Superior temporal gyrus (tissue), 1 donor: ENCODE data around the gene APBB2.
A peak's percentile ranks its signal among the peaks of the same experiment; 100 is the strongest.
"Not testable (repeated sequence)": the region's sequence is repeated elsewhere in the genome, so short reads cannot be mapped to it uniquely, and the experiment has no call there.

Source experiments
- DNase-seq: peaks from one replicate; pipeline ENCODE4 v3.0.0-alpha.2; 2016; ENCODE audit errors: extremely low spot score

The APBB2 gene

DNA sequence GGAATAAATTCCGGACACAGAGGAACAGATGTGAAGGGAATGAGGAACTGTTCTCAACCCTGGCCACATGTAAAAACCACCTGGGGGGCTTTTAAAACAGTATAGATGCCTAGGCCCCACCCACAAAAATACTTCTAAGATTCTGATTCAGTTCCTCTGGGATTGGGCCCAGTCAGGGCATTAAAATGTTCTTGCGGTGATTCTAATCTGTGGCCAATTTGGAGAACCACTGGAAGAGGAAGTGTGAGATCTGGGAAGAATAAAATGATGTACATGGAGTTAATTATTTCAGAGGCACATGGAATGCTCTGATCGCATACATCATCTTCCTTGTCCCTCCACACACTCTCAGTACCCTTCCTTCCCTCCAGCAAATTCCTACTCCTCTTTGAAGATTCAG, 192.2 kb downstream of the APBB2 start:
- no peak for DNase-seq

GRCh38 chr4:41015016-41015675, 199.2 kb downstream of the APBB2 start:
- DNase-seq: peak; percentile 32

GRCh38 chr4:41014158-41014557, 200.2 kb downstream of the APBB2 start:
- DNase-seq: no peak

GRCh38 chr4:41013746-41014145, 200.6 kb downstream of the APBB2 start:
- DNase-seq: no peak

DNA sequence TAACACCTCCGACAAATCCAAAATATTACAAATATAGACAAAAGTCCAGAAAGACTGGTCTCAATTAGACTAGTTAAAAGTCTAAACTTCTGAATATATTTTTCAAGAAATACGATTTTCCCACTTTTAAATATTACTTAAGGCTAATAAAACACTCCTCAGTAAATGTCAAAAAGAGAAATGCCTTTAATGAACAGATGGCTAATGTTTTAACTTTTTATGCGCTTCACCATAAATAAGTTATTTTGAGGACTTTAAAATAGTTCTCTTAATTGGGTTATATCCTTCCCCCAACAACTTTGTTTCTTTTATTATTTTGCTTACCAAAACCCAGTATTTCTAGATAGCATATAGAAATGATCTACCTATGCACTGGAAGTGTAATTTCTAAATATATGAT, 201.4 kb downstream of the APBB2 start:
- DNase-seq: no peak

DNA sequence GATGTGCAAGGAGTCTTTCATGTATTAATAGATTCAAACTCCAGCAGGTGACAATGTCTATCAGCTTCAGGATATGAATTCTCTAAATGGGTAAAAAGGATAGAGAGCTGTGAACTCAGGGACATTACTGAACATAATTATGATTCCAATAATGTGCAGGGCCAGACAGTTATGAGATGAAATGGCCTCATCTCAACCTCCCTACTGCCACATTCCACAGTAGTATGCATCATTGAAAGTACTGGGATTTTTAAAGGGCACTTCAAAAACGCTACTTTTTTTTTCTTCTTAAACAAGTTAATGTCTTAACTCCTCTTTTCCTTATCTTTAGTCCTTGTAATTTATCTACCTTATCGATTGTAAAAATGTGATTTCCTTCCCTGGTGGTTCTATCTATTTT, 202.0 kb downstream of the APBB2 start:
- no peak for DNase-seq

GRCh38 chr4:41009411-41009810, 204.9 kb downstream of the APBB2 start:
- DNase-seq: no peak

DNA sequence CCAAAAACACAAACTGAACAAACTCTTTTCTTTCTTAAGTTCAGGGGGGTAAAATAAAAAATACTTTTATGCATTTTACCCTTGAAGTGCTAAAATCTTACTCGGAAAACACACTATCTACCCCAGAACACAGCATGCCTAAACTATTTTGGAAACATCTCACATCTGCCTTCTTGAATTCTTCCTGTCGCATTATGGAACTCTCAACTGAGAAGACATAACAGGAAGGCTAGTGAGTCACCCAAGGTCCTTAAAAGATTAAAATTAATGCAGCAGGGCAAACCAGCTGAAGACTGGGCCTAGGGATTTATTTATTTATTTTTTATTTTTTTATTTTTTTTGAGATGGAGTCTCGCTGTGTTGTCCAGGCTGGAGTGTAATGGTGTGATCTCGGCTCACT, 208.2 kb downstream of the APBB2 start:
- no peak for DNase-seq

DNA sequence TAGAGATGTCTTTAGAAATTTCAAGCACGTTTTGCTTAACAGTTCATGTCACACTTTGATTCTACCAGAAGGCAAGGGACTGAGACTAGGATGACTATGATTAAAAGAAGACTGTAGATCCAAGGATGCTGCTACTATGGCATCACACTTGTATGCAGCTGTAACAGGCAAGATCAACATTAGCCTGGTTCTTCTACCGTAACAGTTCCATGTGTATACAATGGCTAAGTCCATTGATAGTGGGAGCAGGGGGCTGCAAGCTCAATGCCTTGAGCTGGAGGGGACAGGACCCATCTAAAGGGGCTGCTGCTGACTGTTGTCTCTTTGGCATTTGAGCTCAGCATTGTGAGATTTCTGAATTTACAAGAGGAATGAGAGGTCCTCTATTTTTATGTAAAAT, 212.0 kb downstream of the APBB2 start:
- DNase-seq: no peak

DNA sequence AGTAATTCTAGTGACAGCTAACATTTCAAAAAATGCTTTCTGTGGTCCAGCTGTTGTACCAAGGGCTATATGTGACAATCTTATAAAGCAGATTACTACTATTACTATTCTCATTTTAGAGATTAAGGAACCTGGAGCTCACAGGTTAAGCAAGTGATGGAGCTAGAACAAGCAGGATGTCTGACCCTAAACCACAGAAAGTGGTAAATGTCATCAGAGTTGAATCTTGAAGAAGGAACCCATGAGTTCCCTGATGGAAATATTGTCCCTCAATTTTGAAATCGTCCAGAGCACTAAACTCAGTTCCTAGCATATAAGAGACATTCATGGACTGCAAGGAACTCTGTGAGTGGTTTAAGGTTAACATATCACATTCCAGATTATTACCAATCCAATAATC, 214.0 kb downstream of the APBB2 start:
- no peak for DNase-seq

DNA sequence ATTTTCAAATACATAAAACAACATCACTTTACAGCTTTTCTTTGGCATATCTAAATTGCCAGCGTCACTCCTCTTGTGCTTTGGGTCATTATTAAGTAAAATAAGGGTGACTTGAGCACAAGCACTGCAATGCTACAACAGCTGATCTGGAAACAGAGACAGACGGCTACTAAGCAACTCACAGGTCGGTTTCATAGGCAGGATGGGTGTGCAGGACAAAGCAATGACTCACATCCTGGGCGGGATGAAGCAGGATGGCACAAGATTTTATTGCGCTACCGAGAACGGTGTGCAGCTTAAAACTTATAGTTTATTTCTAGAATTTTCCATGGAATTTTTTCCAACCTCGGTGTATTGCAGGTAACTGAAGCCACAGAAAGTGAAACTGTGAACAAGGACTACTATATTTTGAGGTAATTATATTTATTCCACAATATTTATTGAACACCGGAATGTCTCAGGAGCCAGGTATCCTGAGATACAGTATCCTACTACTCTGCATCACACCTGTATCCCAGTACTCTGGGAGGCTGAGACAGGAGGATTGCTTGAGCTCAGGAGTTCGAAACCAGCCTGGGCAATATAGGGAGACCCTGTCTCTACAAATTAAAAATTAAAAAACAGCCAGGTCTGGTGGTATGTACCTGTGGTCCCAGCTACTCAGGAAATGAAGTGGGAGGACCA, 215.5 kb downstream of the APBB2 start:
- no peak for DNase-seq

- no peak for DNase-seq
Measured at GRCh38 chr4:40995850-40996249, 218.5 kb downstream of the APBB2 start.

DNA sequence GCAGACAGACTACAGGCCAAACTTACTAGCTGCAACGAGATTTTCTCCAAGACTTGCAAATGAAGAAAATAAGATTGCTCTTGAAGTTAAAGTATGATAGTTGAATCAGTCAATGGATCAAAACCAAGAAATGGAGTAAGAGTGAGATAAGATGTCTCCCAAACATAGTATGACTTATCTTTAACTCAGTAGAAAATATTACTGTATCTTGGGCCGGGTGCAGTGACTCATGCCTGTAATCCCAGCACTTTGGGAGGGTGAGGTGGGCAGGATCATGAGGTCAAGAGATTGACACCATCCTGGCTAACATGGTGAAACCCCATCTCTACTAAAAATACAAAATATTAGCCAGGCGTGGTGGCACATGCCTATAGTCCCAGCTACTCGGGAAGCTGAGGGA, 220.0 kb downstream of the APBB2 start:
- not testable (repeated sequence) for DNase-seq

- not testable (repeated sequence) for DNase-seq
Measured at GRCh38 chr4:40993296-40993693, 221.0 kb downstream of the APBB2 start.

GRCh38 chr4:40992472-40993295, 221.7 kb downstream of the APBB2 start:
- no peak for DNase-seq

DNA sequence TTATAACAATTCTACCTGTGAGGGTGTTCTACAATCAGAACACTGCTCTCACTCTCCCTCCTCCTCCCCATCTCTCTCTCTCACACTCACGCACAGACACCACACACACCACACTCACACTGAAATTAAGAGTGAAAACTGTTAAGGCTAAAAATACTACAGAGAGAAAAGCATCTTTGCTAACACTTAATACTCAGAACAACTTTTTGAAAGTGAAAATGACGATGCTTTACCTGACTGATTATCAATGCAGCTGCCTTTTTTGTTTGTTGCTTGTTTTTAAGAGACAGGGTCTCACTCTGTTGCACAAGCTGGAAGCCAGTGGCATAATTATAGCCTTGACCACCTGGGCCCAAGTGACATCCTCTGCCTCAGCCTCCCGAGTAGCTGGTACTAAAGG, 222.4 kb downstream of the APBB2 start:
- DNase-seq: no peak

GRCh38 chr4:40990899-40991265, 223.5 kb downstream of the APBB2 start:
- no peak for DNase-seq

DNA sequence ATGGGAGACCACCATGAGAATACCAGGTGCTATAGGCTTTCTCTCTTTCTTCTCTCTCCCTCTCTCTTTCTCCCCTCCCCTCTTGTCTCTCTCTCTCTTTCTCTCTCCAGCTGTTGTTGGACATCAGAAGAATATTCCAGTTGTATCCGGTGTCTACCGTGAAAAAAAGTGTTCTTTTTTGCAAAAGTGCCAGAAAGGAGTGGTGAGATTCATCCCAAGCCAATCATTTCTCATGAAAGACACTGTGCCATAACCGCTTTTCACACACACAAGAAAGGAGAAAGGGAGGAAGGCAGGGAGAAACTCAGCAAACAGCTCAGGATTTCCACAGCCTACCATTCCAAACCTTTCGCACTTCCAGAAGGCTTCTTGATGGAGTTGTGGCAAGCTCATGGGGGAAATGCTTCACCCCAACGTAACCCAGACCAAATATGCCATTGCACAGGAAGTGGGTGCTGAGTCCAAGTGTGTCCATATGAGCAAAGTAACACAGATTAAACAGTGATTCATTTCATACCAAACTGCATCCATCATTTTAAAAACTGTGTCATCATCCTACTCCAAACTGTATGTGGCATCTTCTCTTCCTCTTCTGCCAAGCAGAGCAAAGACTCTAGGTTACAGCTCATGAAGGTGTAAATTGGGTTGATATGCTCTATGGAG, 224.0 kb downstream of the APBB2 start:
- no peak for DNase-seq

GRCh38 chr4:40987151-40987550, 227.2 kb downstream of the APBB2 start:
- DNase-seq: no peak

DNA sequence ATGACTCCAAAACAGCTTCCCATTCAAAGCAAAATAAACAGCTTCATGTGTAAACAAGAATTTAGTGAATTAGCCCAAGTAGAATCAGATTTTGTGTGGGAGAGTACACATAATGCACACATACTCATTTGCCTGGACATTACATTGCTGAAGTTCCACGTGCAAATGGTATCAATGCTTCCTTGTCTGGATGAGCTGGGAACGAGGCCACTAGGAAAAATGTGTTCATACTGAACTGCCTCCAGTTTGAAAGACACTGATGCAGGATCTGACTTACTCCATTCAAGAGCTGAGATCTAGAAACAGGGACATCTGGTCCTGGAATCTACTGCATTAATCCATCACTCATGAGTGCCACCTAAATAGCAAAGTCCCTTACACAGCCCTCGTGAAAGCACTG, 228.0 kb downstream of the APBB2 start:
- peak; percentile 91 for DNase-seq

GRCh38 chr4:40984051-40984450, 230.3 kb downstream of the APBB2 start:
- no peak for DNase-seq

DNA sequence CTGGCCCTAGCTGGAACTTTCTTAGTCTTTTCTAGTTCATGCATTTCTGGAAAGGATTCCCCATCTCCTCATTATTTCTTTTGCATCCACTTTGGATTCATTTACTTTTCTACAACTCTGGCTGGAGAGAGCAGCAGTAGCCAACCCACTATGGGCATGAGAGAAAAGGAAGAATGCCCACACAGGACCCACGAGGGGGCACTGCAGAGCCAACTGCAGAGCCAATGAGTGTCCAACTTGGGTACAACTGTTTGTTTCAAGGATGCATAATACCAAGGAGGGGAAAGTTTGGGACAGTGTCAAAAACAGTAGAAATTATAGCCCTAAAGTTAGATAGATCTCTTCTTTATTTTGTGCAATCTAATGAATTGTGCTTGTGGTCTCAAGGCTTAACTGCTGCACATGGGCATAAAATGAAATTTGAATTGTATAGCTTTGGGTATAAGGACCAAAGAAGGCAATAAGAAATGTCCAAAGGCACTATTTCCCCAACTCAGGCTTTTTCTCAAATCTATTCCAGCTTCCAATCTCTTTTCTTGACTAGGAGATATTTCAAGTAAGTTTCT, 233.9 kb downstream of the APBB2 start:
- DNase-seq: peak; percentile 74
